K562 (cell line): ENCODE data around the gene ITPKB. TPM values are rescaled to one million over a fixed set of nuclear protein-coding genes. Genes with fewer than 3 reads are reported as not detected.

Source experiments
- ATAC-seq: fragments of 200-7000 bp; cut with Tn5 transposase; 3 replicates; pipeline ENCODE4 v1.9.1; 2020; ENCODE audit warnings: moderate library complexity
- BruUV-seq: library from RNA; stranded (reverse); fragments of 400-500 nt; replicated peaks from 2 replicates; lab custom pipeline; 2021; lab: Mats Ljungman, UMichigan
- CTCF ChIA-PET: fragments of 300-600 bp; formaldehyde crosslinking; extraction: SDS; loops from one replicate; lab custom pipeline; 2021; ENCODE audit warnings: low intra/inter-chr PET ratio; lab: Yijun Ruan, JAX
- POLR2A ChIA-PET: fragments of 300-600, 350-650 bp; sonication (Branson Sonifier 250); formaldehyde crosslinking; extraction: SDS; loops from one replicate; lab custom pipeline; 2021; ENCODE audit warnings: antibody characterized with exemption, inconsistent platforms; lab: Yijun Ruan, JAX
- DNase-seq, 4 experiments: peaks; one replicate each; pipeline versions ENCODE4 v3.0.0 to v3.0.0-alpha.2; 2011 to 2018; ENCODE audit warnings: low spot score in 3 of 4, mixed read lengths in 3 of 4; ENCODE audit errors: extremely low read depth in 1 of 4
- FAIRE-seq: peaks from 2 replicates; lab custom pipeline; 2011; peaks lifted over from hg19 to GRCh38; lab: Jason Lieb, UNC
- H2AFZ ChIP-seq: 2 replicates; pipeline ENCODE4 v1.6.0; 2011; ENCODE audit warnings: low read depth, low read length, control low read depth, inconsistent platforms
- H3K27ac ChIP-seq: fragments of 200-600 bp; 3 replicates; pipeline ENCODE4 v1.8.0; 2011; ENCODE audit warnings: low read depth, mild to moderate bottlenecking, control low read depth, inconsistent platforms, low read length, moderate library complexity, mixed read lengths; ENCODE audit errors: extremely low read depth
- H3K27me3 ChIP-seq, 2 experiments: fragments of 300-600 bp in 1 of 2; 2 replicates in 1 of 2; 3 replicates in 1 of 2; pipeline versions ENCODE4 v1.6.0 to v1.8.0; 2011; ENCODE audit warnings: inconsistent platforms in 2 of 2, low read length in 2 of 2, mild to moderate bottlenecking in 1 of 2, mixed read lengths in 1 of 2, moderate library complexity in 1 of 2; ENCODE audit not compliant: control insufficient read depth in 2 of 2, insufficient read depth in 2 of 2
- H3K36me3 ChIP-seq: fragments of 300-600 bp; 3 replicates; pipeline ENCODE4 v1.8.0; 2011; ENCODE audit warnings: mild to moderate bottlenecking, low read length, inconsistent platforms; ENCODE audit not compliant: control insufficient read depth, insufficient read depth
- H3K4me1 ChIP-seq, 2 experiments: fragments of 200-600 bp in 1 of 2; replicated peaks in 1 of 2; 2 replicates in 1 of 2; 3 replicates in 1 of 2; pipeline versions ENCODE4 v1.5.1 to v1.8.0; 2011; ENCODE audit warnings: inconsistent platforms in 2 of 2, low read length in 2 of 2, mild to moderate bottlenecking in 1 of 2, mixed read lengths in 1 of 2, moderate library complexity in 1 of 2; ENCODE audit not compliant: control insufficient read depth in 2 of 2, insufficient read depth in 2 of 2
- H3K4me2 ChIP-seq: 2 replicates; pipeline ENCODE4 v1.6.1; 2011; ENCODE audit warnings: low read length, control low read depth, inconsistent platforms, mixed read lengths; ENCODE audit not compliant: insufficient read depth
- H3K4me3 ChIP-seq: fragments of 200-600 bp; sonication (generic), shearing (Covaris generic); 2 replicates; pipeline ENCODE4 v1.5.1; 2016; ENCODE audit warnings: control low read depth, inconsistent platforms
- H3K79me2 ChIP-seq: fragments of 200-600 bp; 3 replicates; pipeline ENCODE4 v1.8.0; 2011; ENCODE audit warnings: low read length, inconsistent platforms; ENCODE audit not compliant: control insufficient read depth, insufficient read depth
- H3K9ac ChIP-seq, 2 experiments: 2 replicates each; pipeline versions ENCODE4 v1.6.0 to v1.6.1; 2011; ENCODE audit warnings: low read depth in 2 of 2, low read length in 2 of 2, control low read depth in 1 of 2, inconsistent platforms in 1 of 2, mild to moderate bottlenecking in 1 of 2, mixed read lengths in 1 of 2; ENCODE audit not compliant: insufficient read depth in 1 of 2
- H3K9me1 ChIP-seq: one replicate; pipeline ENCODE4 v1.6.0; 2011; ENCODE audit warnings: inconsistent platforms, mild to moderate bottlenecking, low read length, moderate library complexity; ENCODE audit not compliant: control insufficient read depth, insufficient read depth
- H3K9me3 ChIP-seq: replicated peaks from 2 replicates; pipeline ENCODE4 v1.5.1; 2011; ENCODE audit warnings: low read depth, low read length, inconsistent platforms; ENCODE audit not compliant: control insufficient read depth, insufficient read depth
- H4K20me1 ChIP-seq: replicated peaks from 2 replicates; pipeline ENCODE4 v1.6.1; 2011; ENCODE audit warnings: low read length, inconsistent platforms, mixed read lengths; ENCODE audit not compliant: control insufficient read depth, insufficient read depth
- ATF3 ChIP-seq, 2 experiments: fragments of 450-650 bp in 1 of 2; sonication (generic) in 1 of 2; formaldehyde crosslinking in 1 of 2; IDR thresholded peaks in 1 of 2; conservative IDR thresholded peaks in 1 of 2; 2 replicates each; pipeline versions ENCODE4 v1.6.1 to v1.8.1; 2016 to 2023; ENCODE audit warnings: mild to moderate bottlenecking in 2 of 2, moderate library complexity in 2 of 2, inconsistent platforms in 1 of 2, missing genetic modification reagents in 1 of 2
- ATF4 ChIP-seq: fragments of 450-650 bp; formaldehyde crosslinking; IDR thresholded peaks from 2 replicates; pipeline ENCODE4 v1.4.0; 2022; ENCODE audit warnings: mild to moderate bottlenecking, moderate library complexity
- CSDE1 ChIP-seq, 2 experiments: fragments of 450-650 bp; IDR thresholded peaks; 2 replicates each; pipeline ENCODE4 v1.6.1; 2016; ENCODE audit warnings: mild to moderate bottlenecking in 1 of 2
- MED1 ChIP-seq: sonication (generic); formaldehyde crosslinking; IDR thresholded peaks from 2 replicates; pipeline ENCODE4 v1.8.1; 2023; ENCODE audit warnings: missing genetic modification reagents, borderline replicate concordance
- NFRKB ChIP-seq: fragments of 450-650 bp; IDR thresholded peaks from 2 replicates; pipeline ENCODE4 v1.6.1; 2016; ENCODE audit warnings: low read depth
- NR0B1 ChIP-seq: fragments of 450-650 bp; IDR thresholded peaks from one replicate; pipeline ENCODE4 v1.6.1; 2018; ENCODE audit warnings: mild to moderate bottlenecking, moderate library complexity; ENCODE audit not compliant: partially characterized antibody
- PHB ChIP-seq: fragments of 250-450 bp; sonication (Bioruptor Pico); IDR thresholded peaks from 2 replicates; pipeline ENCODE4 v1.5.0; 2021
- PURB ChIP-seq: sonication (generic); formaldehyde crosslinking; IDR thresholded peaks from 2 replicates; pipeline ENCODE4 v1.9.0; 2021; ENCODE audit warnings: low read depth, mild to moderate bottlenecking, missing genetic modification reagents
- RFX5 ChIP-seq: IDR thresholded peaks from 2 replicates; pipeline ENCODE4 v1.6.1; 2011; ENCODE audit warnings: low read depth, mild to moderate bottlenecking, improper control_type of control experiment, low read length
- TGIF2 ChIP-seq: sonication (generic); formaldehyde crosslinking; IDR thresholded peaks from 2 replicates; pipeline ENCODE4 v1.8.1; 2022; ENCODE audit warnings: mild to moderate bottlenecking, missing genetic modification reagents, moderate library complexity
- YBX1 ChIP-seq: fragments of 450-650 bp; IDR thresholded peaks from 2 replicates; pipeline ENCODE4 v1.7.1; 2016; ENCODE audit warnings: mild to moderate bottlenecking
- ZEB2 ChIP-seq: fragments of 450-650 bp; IDR thresholded peaks from 2 replicates; pipeline ENCODE4 v1.6.1; 2016
- ZNF263 ChIP-seq: sonication (generic); formaldehyde crosslinking; IDR thresholded peaks from 2 replicates; pipeline ENCODE4 v1.8.0; 2022; ENCODE audit warnings: mild to moderate bottlenecking, missing genetic modification reagents, borderline replicate concordance
- WGBS: fragments of 100-300 bp; shearing (Covaris generic); methylation state at CpG from one replicate; pipeline ENCODE4 v1.1.6; 2016; ENCODE audit warnings: low coverage, mixed read lengths; ENCODE audit not compliant: insufficient coverage; ENCODE audit errors: missing lambda C conversion rate; 5-methylcytosine and 5-hydroxymethylcytosine counted together
- in situ Hi-C: fragments of 300-500 bp; cut with MboI; formaldehyde crosslinking; loops from 4 replicates; pipeline ENCODE4 v1.15.0; 2018; ENCODE audit warnings: inconsistent platforms, mixed read lengths
- intact Hi-C: fragments of 100-400 bp; cut with micrococcal nuclease; formaldehyde crosslinking; loops from 2 replicates; pipeline ENCODE4 v1.14.2; 2022
- polyA plus RNA-seq, 8 experiments: library from polyadenylated mRNA; depleted of rRNA in 4 of 8; stranded (reverse) in 5 of 8; unstranded in 3 of 8; fragments of >200 nt; fragmentation: Nextera tagmentation in 2 of 8; fragmentation: Illumina TruSeq in 1 of 8; extraction: Ambion mirVana in 2 of 8; extraction: Trizol in 1 of 8; gene quantifications; 2 replicates each; pipeline versions ENCODE4 v1.2.1 to v1.2.3, GENCODE V29; 2011 to 2014; ENCODE audit warnings: inconsistent platforms in 1 of 8, missing spikeins in 1 of 8
- total RNA-seq, 7 experiments: library from RNA; depleted of rRNA in 6 of 7; stranded (reverse); fragments of >200 nt in 6 of 7; fragmentation: Illumina TruSeq in 2 of 7; extraction: Trizol in 2 of 7; gene quantifications; 2 replicates each; pipeline versions ENCODE4 v1.2.1 to v1.2.3, GENCODE V29; 2011 to 2021; ENCODE audit warnings: low replicate concordance in 1 of 7

ITPKB gene
- total and polyA plus RNA-seq, 9 of the 15 experiments (the other 6 are each of a cell fraction or from before 2014, with no cell fraction given): 0.01 to 0.22 TPM; not detected in 7

- Histone ChIP-seq H3K9me1 (no peaks in the 10 kb centered on the region), H3K79me2 (no peaks in the 10 kb centered on the region), H3K36me3 (no peaks in the 10 kb centered on the region), H4K20me1 (no peaks in the 10 kb centered on the region), H2AFZ (no peak overlapping the region), H3K4me3 (no peak overlapping the region), H3K27me3 (peaks cover 27 to 44% of the 10 kb centered on the region in 2 experiments), H3K9me3 (no peaks in the 10 kb centered on the region), H3K4me1 (no peaks in the 10 kb centered on the region), H3K4me2 (no peak overlapping the region), H3K9ac (no peak overlapping the region), H3K27ac (no peak overlapping the region)
- BruUV-seq: no TSS peak
- DNase-seq (no peak), FAIRE-seq (no peak), ATAC-seq (no peak)
- in situ Hi-C loops: no loop called here
- WGBS: 5% methylated on average over 3 of the region's 3 CpGs
- CTCF ChIA-PET: no interaction called here
- POLR2A ChIA-PET: interaction anchor here (0.6 to 1.2 kb wide), 2 partner anchors 19 to 986 kb away, joined by 3 to 6 read pairs; no protein-coding TSS in a partner anchor
- no peak for TF ChIP-seq CSDE1 (IDR thresholded peaks at IDR 0.05)
- 0 out of 2 replicates have a peak, but pooled peaks have one; percentile 16 for TF ChIP-seq ZNF263 (CRISPR knock-in tag)
- TF ChIP-seq ZEB2: no peak
- intact Hi-C loops: no loop called here
These were observed 47.5 kb upstream of the ITPKB start for GRCh38 chr1:226786550-226786949.

- Histone ChIP-seq H3K4me1 (no peaks in the 10 kb centered on the region), H3K27ac (no peak overlapping the region), H3K79me2 (no peaks in the 10 kb centered on the region), H3K9ac (no peak overlapping the region), H3K9me1 (no peaks in the 10 kb centered on the region), H3K27me3 (peaks cover 29 to 52% of the 10 kb centered on the region in 2 experiments), H3K36me3 (no peaks in the 10 kb centered on the region), H3K9me3 (no peaks in the 10 kb centered on the region), H3K4me2 (no peak overlapping the region), H2AFZ (no peak overlapping the region), H4K20me1 (no peaks in the 10 kb centered on the region), H3K4me3 (no peak overlapping the region)
- ChIA-PET POLR2A (interaction anchor here (0.6 to 1.2 kb wide), 4 partner anchors 8 to 41 kb away, joined by 3 to 6 read pairs (median 4); no protein-coding TSS in a partner anchor), CTCF (no interaction called here)
- WGBS: 0% methylated on average over 2 of the region's 2 CpGs
- no TSS peak for BruUV-seq
- intact Hi-C loops: no loop called here
- in situ Hi-C loops: no loop called here
- ATAC-seq (no peak), DNase-seq (no peak), FAIRE-seq (no peak)
- TF ChIP-seq PHB (CRISPR knock-in tag) (no peak), ATF4 (CRISPR knock-in tag) (no peak), YBX1 (no peak), ATF3 (IDR thresholded peaks at IDR 0.05) (no peak), ATF3 (CRISPR knock-in tag; conservative IDR thresholded peaks at IDR 0.05) (no peak), RFX5 (no peak), NFRKB (no peak), TGIF2 (no peak), NR0B1 (no peak), PURB (CRISPR knock-in tag) (no peak), MED1 (CRISPR knock-in tag) (no peak)
These were observed 46.7 kb upstream of the ITPKB start for GRCh38 chr1:226785805-226786204.
